GM19238 (cell line): ENCODE results near the gene ZSWIM6.
"Not testable (repeated sequence)": the region's sequence is repeated elsewhere in the genome, so short reads cannot be mapped to it uniquely, and the experiment has no call there.

Experiments used
- DNase-seq: peaks from one replicate; pipeline ENCODE4 v3.0.0; 2011; ENCODE audit warnings: low spot score; ENCODE audit not compliant: insufficient read length

The ZSWIM6 gene

GRCh38 chr5:61405511-61406295 is 73.6 kb downstream of the ZSWIM6 start:
- DNase-seq: no peak

DNA sequence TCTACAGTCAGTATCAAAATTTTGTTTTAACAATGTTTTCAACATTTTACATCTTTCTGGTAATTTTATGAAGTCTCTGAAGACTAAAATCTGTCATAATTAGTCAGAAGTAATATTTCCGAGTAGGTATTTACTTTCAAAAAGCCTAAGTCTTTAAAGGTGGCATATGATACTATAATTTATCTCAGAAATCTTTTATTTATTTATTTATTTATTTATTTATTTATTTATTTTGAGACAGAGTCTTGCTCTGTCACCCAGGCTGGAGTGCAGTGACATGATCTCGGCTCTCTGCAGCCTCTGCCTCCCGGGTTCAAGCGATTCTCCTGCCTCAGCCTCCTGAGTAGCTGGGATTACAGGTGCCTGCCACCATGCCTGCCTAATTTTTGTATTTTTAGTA is 74.4 kb downstream of the ZSWIM6 start:
- DNase-seq: not testable (repeated sequence)

DNA sequence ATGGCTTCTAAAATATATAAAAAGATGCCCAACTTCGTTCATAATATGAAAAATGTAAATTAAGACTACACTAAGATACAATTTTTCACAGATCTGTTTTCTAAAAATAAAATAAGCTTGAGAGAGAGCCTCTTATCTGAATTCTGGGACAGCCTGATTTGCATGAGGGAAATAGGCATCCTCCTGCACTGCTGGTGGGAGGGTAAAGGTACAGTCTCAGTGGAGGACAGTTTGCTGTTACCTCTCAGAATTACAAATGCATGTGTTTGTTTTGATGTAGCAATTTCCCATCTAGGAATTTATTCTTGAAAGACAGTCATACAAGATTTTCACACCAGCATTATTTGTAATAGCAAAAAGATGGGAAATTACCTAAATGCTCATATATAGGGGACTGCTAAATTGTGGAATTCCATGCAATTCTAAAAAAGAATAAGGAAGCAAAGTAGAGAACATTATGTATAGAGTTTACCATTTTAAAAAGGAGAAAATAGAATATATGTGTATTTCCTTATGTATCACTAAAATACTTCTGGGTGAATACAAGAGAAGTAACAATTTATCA is 75.7 kb downstream of the ZSWIM6 start:
- no peak for DNase-seq

- peak; percentile 78 for DNase-seq
Measured at GRCh38 chr5:61408476-61409168, 76.6 kb downstream of the ZSWIM6 start.

- no peak for DNase-seq
Measured at GRCh38 chr5:61409568-61409967, 77.5 kb downstream of the ZSWIM6 start.

GRCh38 chr5:61410811-61411210 is 78.8 kb downstream of the ZSWIM6 start:
- no peak for DNase-seq

DNA sequence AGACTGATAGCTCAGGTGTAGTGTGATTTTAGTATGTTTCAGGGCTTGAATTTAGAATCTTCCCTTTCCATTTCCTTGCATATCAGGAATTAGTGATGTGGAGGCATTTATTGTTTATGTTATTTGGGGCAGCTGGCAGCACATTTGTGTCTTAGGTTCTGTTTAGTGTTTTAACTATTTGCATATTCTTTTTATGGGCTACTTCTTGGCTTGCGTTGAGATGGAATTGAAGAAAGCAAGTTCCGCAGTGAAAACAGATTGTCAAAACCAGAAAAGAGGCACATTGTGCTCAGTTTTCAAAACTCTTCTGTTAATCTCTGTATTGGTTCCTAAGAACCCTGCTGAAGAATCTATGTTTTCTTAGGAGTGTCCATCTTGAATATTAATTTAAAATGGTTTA is 80.3 kb downstream of the ZSWIM6 start:
- no peak for DNase-seq

- not testable (repeated sequence) for DNase-seq
Measured at GRCh38 chr5:61413205-61413604, 81.1 kb downstream of the ZSWIM6 start.

- no peak for DNase-seq
Measured at GRCh38 chr5:61414806-61415205, 82.7 kb downstream of the ZSWIM6 start.

GRCh38 chr5:61416010-61416409 is 84.0 kb downstream of the ZSWIM6 start:
- DNase-seq: no peak

- no peak for DNase-seq
Measured at GRCh38 chr5:61416420-61416819, 84.4 kb downstream of the ZSWIM6 start.

- DNase-seq: no peak
Measured at GRCh38 chr5:61417340-61417739, 85.3 kb downstream of the ZSWIM6 start.

GRCh38 chr5:61417851-61418250 is 85.8 kb downstream of the ZSWIM6 start:
- no peak for DNase-seq

DNA sequence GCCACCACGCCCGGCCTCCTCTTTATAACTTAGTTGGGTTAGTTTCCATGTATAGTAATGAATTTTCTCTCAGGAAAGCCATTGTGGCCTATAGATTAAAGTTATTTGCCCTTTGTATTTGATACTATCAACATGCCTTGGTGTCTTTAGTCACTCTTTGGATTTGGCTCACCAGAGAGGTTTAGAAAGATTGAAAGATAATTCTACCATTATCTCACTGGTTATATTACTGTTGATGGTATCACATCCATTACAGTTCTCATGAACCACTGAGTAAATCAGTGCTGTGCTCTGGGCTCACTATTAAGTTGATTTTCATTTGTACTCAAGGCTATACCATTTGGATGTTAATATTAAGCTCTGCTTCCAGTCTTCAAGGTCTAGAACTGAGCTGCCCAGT is 87.0 kb downstream of the ZSWIM6 start:
- no peak for DNase-seq

- DNase-seq: no peak
Measured at GRCh38 chr5:61420016-61420415, 88.0 kb downstream of the ZSWIM6 start.

- not testable (repeated sequence) for DNase-seq
Measured at GRCh38 chr5:61421262-61421661, 89.2 kb downstream of the ZSWIM6 start.

DNA sequence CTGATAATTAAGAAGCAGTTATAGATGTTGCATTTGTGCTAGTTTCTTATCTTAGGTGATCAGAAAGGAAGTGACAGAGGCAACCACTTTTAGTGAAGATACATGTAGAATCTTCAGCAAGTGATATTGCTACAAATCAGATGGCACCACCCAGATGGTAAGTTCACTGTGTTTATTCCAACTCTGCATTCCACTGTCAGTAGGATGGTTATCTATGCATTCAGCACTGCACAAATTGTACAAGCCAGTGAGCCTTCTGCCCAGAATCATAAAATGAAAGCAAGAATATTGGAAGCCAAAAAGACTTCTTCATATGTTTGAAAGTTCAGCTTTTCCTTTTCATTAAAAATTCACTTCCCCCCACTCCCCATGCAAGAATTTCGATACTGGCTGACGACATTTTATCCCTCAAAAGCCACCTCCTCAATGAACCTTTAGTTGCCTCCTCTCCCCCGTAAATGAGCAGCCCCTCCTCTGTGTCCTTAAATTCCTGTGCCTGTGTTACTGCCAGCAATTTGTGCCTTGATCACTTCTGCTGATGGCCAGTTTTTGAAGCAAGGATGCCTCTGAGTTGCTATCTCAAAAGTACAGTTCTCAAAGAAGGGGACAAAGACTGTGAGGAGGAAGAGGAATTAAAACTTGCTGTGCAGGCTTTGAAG is 91.6 kb downstream of the ZSWIM6 start:
- DNase-seq: no peak

- no peak for DNase-seq
Measured at GRCh38 chr5:61425918-61426317, 93.9 kb downstream of the ZSWIM6 start.

DNA sequence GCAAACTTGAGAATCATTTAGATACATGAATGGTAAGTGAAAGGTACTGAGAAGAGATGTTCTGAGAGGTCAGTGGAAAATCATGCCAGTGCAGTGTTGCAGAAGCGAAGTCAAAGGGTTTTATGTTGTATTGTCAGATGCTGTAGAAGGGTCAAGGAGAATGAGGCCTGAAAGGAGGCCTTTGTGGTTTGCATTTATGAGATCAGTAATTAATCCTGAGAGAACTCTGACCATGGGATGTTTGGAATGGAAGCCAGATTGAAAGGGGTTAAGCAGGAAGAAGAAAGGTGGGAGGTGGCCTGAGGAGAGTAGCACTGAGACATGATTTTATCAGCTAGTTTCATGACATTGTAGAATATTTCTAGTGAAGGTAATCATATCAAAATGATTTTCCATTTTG is 97.8 kb downstream of the ZSWIM6 start:
- no peak for DNase-seq

- no peak for DNase-seq
Measured at GRCh38 chr5:61431923-61432620, 100.0 kb downstream of the ZSWIM6 start.

- DNase-seq: no peak
Measured at GRCh38 chr5:61435368-61435767, 103.3 kb downstream of the ZSWIM6 start.
